Peyer's patch (tissue), 4 donors: ENCODE measurements around the gene DPF3.

Experiments used
- CTCF ChIP-seq, 6 experiments: fragments of 450-650 bp in 4 of 6; fragments of 200-600 bp in 2 of 6; sonication (generic) in 1 of 6; IDR thresholded peaks; one replicate each; pipeline ENCODE4 v1.5.1; 2017 to 2019; ENCODE audit warnings: antibody characterized with exemption in 6 of 6, mild to moderate bottlenecking in 3 of 6, moderate library complexity in 1 of 6
- POLR2A ChIP-seq, 2 donors: fragments of 450-650 bp; IDR thresholded peaks; one replicate each; pipeline ENCODE4 v1.5.1; 2017; ENCODE audit warnings: antibody characterized with exemption in 2 of 2, mild to moderate bottlenecking in 2 of 2, moderate library complexity in 2 of 2

- TF ChIP-seq CTCF (IDR thresholded peaks at IDR 0.05) (no peak), POLR2A (IDR thresholded peaks at IDR 0.05) (no peak)
Measured at GRCh38 chr14:72771561-72771960, 122.3 kb downstream of the DPF3 start.
